Calu3 (cell line): ENCODE data around the gene COPE. TPM values are rescaled to one million over a fixed set of nuclear protein-coding genes. Genes with fewer than 3 reads are reported as not detected.

ENCODE experiments used
- BruUV-seq: library from RNA; stranded (reverse); fragments of 400-500 nt; replicated peaks from 2 replicates; lab custom pipeline; 2021; lab: Mats Ljungman, UMichigan
- CTCF ChIA-PET: fragments of 300-600 bp; sonication (Branson Sonifier 250); formaldehyde crosslinking; loops from one replicate; lab custom pipeline; 2022; ENCODE audit warnings: antibody characterized with exemption; lab: Charles Lee
- DNase-seq: peaks from one replicate; pipeline ENCODE4 v3.0.0; 2022
- H3K27ac Mint-ChIP-seq: one replicate; pipeline ENCODE4 v1.8.0; 2022; ENCODE audit warnings: mixed read lengths; ENCODE audit not compliant: unreplicated experiment
- H3K27me3 Mint-ChIP-seq: one replicate; pipeline ENCODE4 v1.8.0; 2022; ENCODE audit warnings: mixed read lengths; ENCODE audit not compliant: unreplicated experiment
- H3K36me3 Mint-ChIP-seq: one replicate; pipeline ENCODE4 v1.8.0; 2022; ENCODE audit warnings: mild to moderate bottlenecking, moderate library complexity, mixed read lengths; ENCODE audit not compliant: insufficient read depth, unreplicated experiment
- H3K4me1 Mint-ChIP-seq: one replicate; pipeline ENCODE4 v1.8.0; 2022; ENCODE audit warnings: mild to moderate bottlenecking, low read depth, mixed read lengths; ENCODE audit not compliant: unreplicated experiment
- H3K4me3 Mint-ChIP-seq: one replicate; pipeline ENCODE4 v1.8.0; 2022; ENCODE audit warnings: mild to moderate bottlenecking, low read depth, moderate library complexity, mixed read lengths; ENCODE audit not compliant: unreplicated experiment
- H3K9me3 Mint-ChIP-seq: one replicate; pipeline ENCODE4 v1.8.0; 2022; ENCODE audit warnings: low read depth, mixed read lengths; ENCODE audit not compliant: unreplicated experiment
- intact Hi-C: fragments of 100-400 bp; cut with micrococcal nuclease; formaldehyde crosslinking; loops from one replicate; pipeline ENCODE4 v1.10.0; 2022; ENCODE audit not compliant: unreplicated experiment
- total RNA-seq: library from RNA; stranded (reverse); gene quantifications from 2 replicates; pipeline ENCODE4 v1.2.3, GENCODE V29; 2022
- TF ChIP-seq, protein P1 (sequence below): fragments of 200-600 bp; IDR thresholded peaks from one replicate; pipeline ENCODE4 v1.8.0; 2022; ENCODE audit warnings: antibody characterized with exemption; ENCODE audit not compliant: unreplicated experiment

COPE gene
- total RNA-seq, 1 experiment from 2014 or later: 143 TPM

DNA sequence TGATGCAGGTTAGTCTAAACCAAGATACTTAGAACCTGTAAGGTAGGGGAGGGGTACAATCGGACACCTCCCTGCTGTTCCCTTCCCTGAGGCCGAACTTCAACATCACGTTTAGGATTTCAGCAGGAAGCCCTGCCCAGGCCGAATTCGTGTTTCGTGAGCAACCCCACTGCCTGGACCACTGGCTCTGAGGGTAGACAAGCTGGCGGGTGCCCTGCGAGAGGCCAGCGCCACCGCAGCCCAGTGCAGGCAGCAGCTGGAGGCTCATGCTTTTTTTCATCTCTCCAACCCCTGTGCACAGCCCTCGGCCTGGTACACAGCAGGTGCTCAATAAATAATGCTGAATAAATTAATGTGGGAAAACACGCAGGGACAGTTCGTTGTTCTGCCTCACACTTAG is 14.1 kb upstream of the COPE start:
- no peak for DNase-seq

DNA sequence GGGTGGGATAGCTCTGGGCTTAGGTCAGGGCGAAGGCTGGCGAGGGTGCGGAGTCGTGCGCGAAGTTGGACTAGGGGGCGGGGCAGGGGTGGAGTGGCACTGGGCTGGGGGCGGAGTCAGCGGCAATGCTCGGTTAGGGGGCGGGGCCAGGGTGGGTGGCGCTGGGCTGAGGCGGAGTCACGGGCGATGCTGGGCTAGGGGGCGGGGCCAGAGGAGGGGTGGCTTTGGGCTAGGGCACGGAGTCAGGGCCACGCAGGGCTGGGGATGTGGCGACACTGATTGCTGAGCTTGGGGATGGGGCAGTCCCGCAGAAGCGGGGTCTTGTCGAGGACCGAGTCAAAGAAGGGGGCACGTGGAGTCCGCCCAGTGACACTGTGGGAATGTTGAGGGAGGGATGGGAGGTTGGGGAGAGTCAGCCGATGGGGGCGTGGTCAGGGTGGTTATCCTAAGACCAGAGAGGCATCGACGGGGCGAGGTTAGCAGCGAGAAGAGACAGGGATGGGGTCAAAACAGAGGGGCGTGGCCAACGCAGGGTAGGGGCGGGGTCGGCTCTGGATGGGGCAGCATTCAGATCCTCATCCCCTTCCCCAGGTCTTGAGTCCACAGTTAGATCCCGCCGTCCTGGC is 13.1 kb upstream of the COPE start:
- DNase-seq: no peak
- TF ChIP-seq, protein P1, sequence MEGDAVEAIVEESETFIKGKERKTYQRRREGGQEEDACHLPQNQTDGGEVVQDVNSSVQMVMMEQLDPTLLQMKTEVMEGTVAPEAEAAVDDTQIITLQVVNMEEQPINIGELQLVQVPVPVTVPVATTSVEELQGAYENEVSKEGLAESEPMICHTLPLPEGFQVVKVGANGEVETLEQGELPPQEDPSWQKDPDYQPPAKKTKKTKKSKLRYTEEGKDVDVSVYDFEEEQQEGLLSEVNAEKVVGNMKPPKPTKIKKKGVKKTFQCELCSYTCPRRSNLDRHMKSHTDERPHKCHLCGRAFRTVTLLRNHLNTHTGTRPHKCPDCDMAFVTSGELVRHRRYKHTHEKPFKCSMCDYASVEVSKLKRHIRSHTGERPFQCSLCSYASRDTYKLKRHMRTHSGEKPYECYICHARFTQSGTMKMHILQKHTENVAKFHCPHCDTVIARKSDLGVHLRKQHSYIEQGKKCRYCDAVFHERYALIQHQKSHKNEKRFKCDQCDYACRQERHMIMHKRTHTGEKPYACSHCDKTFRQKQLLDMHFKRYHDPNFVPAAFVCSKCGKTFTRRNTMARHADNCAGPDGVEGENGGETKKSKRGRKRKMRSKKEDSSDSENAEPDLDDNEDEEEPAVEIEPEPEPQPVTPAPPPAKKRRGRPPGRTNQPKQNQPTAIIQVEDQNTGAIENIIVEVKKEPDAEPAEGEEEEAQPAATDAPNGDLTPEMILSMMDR: no peak
- Mint-ChIP-seq H3K27ac (no peak overlapping the region), H3K4me1 (no peaks in the 10 kb centered on the region), H3K27me3 (no peaks in the 10 kb centered on the region), H3K36me3 (peaks cover 24% of the 10 kb centered on the region), H3K4me3 (no peak overlapping the region), H3K9me3 (no peaks in the 10 kb centered on the region)
- intact Hi-C loops: no loop called here
- no TSS peak for BruUV-seq
- CTCF ChIA-PET: no interaction called here

More for the DNA sequence above, 14.1 kb upstream of the COPE start:
- TF ChIP-seq, protein P1: no peak
- no TSS peak for BruUV-seq
- CTCF ChIA-PET: no interaction called here
- H3K4me1 Mint-ChIP-seq: no peaks in the 10 kb centered on the region
- H3K9me3 Mint-ChIP-seq: no peaks in the 10 kb centered on the region
- H3K27ac Mint-ChIP-seq: no peak overlapping the region
- H3K27me3 Mint-ChIP-seq: no peaks in the 10 kb centered on the region
- H3K36me3 Mint-ChIP-seq: peaks cover 31% of the 10 kb centered on the region
- H3K4me3 Mint-ChIP-seq: no peak overlapping the region
- intact Hi-C loops: no loop called here

DNA sequence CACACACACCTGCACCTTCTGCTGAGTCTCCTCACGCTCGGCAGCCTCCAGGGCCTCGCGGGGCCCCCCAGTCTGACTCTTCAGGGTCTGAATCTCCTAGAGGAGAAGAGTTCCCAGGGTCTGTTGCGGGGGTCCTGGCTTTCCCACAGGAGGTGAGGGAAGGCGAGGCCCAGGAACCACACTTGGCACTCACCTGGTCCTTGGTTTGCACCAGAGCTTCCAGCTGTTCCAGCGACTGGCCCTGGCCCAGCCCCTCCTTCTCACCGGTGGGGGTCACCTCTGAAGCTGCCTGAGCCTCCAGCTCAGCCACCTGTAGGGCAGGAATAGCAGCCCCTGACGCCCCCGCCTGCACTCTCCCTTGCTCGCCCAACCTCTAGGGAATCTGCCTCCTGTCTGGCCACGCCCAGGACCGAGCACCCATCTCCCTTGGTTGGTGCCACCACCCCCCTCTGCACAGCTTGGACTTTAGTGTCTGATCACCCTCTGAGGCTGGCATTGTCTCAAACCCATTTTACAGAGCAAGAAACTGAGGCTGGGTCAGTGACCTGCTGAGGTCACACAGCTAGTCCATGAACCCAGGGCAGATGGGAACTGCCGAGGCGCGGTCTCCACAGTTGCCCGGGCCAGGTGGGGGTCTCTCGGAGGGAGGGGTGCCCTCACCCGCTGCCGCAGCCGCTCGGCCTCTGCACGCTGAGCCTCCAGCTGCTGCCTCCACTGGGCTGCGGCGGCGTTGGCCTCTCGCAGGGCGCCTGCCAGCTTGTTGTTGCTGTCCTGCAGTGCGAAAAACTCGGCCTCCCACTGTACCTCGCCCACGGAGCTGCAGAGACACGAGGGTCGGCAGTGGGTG is 12.4 kb upstream of the COPE start:
- Mint-ChIP-seq H3K27ac (no peak overlapping the region), H3K4me3 (no peak overlapping the region), H3K27me3 (no peaks in the 10 kb centered on the region), H3K9me3 (no peaks in the 10 kb centered on the region), H3K4me1 (no peaks in the 10 kb centered on the region), H3K36me3 (peaks cover 25% of the 10 kb centered on the region)
- intact Hi-C loops: no loop called here
- no TSS peak for BruUV-seq
- DNase-seq: no peak
- TF ChIP-seq, protein P1: no peak
- CTCF ChIA-PET: no interaction called here

DNA sequence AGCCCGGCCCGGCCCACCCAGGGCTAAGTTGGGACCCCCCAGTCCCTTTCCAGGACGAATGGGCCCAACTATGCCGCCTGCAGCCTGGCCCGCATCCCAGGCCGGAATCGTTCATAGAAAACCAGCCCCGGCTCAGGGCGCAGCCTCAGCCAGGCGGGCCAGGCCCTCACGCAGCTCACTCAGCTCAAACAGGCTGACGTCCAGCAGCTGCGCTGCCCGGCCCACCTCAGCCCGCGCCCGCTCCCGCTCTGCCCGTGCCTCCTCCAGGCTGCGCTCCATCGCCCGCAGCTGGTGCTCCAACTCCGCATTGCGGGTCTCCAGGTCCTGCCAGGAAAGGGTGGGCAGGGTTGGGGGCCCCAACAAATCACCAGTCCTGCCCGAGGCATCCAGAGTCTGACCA is 10.1 kb upstream of the COPE start:
- H3K27me3 Mint-ChIP-seq: no peaks in the 10 kb centered on the region
- intact Hi-C loops: no loop called here
- no TSS peak for BruUV-seq
- DNase-seq: no peak
- peaks cover 37% of the 10 kb centered on the region for H3K36me3 Mint-ChIP-seq
- no peaks in the 10 kb centered on the region for H3K9me3 Mint-ChIP-seq
- CTCF ChIA-PET: no interaction called here
- no peaks in the 10 kb centered on the region for H3K4me1 Mint-ChIP-seq
- TF ChIP-seq, protein P1: no peak
- no peak overlapping the region for H3K4me3 Mint-ChIP-seq
- no peak overlapping the region for H3K27ac Mint-ChIP-seq
